C4-2B (cell line): Measurements from ENCODE around the gene PARVB.

Experiments
- ZFX ChIP-seq: fragments of 450-650 bp; IDR thresholded peaks from 2 replicates; pipeline ENCODE4 v1.6.1; 2017
- TF ChIP-seq, protein P1 (sequence below): fragments of 450-650 bp; conservative IDR thresholded peaks from 2 replicates; pipeline ENCODE4 v1.5.1; 2017; ENCODE audit warnings: mild to moderate bottlenecking

DNA sequence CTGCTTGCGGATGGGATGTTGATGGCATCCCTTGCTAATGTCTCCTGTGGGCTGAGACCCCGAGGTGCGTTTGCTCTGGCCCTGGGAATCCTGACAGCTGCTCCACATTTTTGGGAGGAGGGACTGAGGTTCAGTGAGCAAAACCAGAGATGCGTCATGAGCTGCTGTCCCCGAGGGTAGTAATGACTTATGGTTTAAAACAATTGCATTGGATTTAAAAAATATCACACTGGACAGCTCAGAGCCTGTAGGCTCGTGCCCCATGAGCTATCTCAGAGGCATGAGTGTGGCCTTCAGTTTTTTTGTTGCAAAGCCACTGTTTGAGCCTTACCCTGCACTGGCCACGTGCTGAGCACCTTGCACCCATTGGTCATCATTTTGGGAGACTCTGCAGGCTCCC, 135.7 kb downstream of the PARVB start:
- TF ChIP-seq, protein P1, sequence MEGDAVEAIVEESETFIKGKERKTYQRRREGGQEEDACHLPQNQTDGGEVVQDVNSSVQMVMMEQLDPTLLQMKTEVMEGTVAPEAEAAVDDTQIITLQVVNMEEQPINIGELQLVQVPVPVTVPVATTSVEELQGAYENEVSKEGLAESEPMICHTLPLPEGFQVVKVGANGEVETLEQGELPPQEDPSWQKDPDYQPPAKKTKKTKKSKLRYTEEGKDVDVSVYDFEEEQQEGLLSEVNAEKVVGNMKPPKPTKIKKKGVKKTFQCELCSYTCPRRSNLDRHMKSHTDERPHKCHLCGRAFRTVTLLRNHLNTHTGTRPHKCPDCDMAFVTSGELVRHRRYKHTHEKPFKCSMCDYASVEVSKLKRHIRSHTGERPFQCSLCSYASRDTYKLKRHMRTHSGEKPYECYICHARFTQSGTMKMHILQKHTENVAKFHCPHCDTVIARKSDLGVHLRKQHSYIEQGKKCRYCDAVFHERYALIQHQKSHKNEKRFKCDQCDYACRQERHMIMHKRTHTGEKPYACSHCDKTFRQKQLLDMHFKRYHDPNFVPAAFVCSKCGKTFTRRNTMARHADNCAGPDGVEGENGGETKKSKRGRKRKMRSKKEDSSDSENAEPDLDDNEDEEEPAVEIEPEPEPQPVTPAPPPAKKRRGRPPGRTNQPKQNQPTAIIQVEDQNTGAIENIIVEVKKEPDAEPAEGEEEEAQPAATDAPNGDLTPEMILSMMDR = no peak
- no peak for TF ChIP-seq ZFX
